Prostate gland (tissue), 2 donors: Measurements from ENCODE around the gene GNG5.

ENCODE experiments used
- CTCF ChIP-seq, 4 experiments: fragments of 200-600 bp in 2 of 4; fragments of 450-650 bp in 2 of 4; sonication (generic) in 2 of 4; IDR thresholded peaks; 1 replicate in 3 of 4; 2 replicates in 1 of 4; pipeline ENCODE4 v1.5.1; 2016 to 2019; ENCODE audit warnings: antibody characterized with exemption in 4 of 4, mild to moderate bottlenecking in 2 of 4, moderate library complexity in 2 of 4
- POLR2A ChIP-seq: fragments of 450-650 bp; IDR thresholded peaks from one replicate; pipeline ENCODE4 v1.6.1; 2016; ENCODE audit warnings: antibody characterized with exemption, mild to moderate bottlenecking
- POLR2AphosphoS5 ChIP-seq: sonication (generic); formaldehyde crosslinking; IDR thresholded peaks from one replicate; pipeline ENCODE4 v1.6.1; 2017; ENCODE audit warnings: antibody characterized with exemption

- TF ChIP-seq POLR2AphosphoS5 (no peak), POLR2A (no peak), CTCF (IDR thresholded peaks at IDR 0.05) (no peak)
Measured at GRCh38 chr1:84488107-84488506, 18.3 kb downstream of the GNG5 start.
